ENCODE measurements around the gene UGT1A4.
A peak's percentile ranks its signal among the peaks of the same experiment; 100 is the strongest.

UGT1A4 gene

DNA sequence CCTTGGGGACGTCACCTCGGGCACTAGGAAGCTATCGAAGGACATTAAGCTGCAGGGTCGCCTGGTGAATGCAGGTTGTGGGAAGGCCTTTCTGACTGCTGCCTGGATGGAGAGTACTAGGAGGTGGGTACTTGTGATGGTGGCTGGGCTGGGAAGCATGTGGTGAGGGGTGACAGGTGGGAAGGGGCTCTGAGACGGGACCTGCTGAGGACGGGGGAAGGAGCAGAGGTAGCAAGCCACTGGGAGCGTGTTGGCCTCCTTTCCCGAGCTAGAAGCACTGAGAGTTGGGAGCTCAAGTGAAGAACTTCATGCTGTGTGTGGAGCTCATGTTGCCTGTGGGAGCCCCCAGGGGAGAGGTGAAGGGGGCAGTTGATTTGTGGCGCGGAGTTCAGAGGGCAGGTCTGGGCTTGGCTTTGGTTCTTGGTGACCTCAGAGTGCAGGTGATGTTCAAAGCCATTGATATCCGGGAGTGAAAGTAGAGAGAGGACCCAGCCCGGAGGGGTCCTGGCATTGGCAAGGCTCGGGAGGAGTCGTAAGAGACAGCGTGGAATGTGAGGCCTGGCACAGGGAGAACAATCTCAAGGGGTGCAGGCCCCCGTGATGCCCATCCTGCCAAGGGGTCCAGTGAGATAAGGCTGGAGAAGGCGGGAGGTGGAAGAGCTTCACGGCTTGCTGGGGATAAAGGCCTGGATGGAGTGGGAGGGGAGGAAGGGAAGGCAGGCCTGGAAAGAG lies 72.8 kb downstream of the UGT1A4 start:
- no peak for DNase-seq (ENCODE audit: low spot score)

DNA sequence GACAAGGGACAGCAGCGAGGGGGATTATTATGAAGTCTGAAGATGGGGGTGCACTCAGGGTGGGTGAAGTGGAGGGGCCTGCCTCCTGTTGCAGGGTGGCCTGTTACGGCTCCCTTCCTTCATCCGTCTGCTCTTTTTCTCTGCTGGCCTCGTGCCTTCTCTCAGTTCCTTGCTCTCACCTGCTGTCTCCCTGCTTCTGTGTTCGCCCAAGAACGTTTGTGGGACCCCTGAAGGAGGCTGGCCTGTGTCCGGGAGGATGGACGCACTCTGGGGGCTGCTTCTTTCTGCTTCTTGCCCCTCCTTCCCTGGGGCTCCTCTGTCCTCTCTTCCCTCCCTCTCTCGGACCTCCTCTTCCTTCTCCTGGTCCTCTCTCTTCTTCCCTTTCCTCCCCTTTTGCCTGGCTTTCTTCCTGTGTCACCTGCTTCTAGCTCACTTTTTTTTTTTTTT lies 73.4 kb downstream of the UGT1A4 start:
- no peak for DNase-seq (ENCODE audit: low spot score)

DNA sequence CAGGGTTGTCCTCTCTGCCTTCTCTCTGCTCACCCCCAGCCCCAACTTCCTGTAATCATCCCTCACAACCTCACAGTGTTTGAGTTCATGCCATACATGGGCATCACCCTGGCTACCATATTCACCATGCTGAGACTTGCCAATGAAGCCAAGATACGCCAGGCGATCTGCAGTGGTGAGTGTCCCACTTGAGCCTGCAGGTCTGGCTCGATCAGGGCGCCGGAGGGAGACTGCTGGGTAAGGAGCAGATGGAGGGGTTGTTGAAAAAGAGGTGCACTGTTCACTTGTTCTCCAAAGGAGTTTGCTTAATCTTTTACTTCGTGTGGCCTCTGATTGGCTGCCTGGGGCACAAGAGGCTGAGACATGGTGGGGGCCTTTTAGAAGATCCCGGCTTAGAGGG lies 74.2 kb downstream of the UGT1A4 start:
- DNase-seq (ENCODE audit: low spot score) = no peak

DNA sequence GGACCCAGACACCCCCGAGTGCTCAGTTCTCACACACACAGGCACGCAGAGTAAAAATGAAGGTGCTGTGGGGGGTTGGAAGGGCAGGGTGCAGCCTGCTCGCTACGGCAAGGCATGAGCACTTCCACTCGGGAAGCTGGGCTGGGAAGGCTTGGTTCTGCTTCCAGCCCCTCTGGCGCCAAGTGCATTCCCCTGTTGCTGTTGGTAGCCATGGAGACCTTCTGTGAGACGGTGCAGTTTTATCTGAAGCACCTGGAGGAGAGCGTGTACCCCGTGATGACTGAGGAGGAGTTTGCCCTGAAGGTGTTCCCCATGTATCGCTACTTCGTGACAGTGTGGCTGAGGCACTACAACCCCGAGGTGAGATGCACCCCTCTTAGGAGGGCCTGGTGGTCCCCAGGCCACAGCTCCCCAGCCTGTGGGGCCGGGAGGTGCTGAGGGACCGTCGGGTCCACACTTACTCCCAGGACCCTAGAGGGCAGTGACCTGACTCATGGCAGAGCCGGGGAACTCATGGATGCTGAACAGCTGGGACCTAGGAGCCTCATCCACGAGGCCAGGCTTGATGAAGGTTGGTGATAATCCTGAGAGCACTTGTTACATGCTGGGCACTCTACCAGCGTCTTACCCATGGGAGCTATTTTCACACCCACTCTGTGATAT lies 75.1 kb downstream of the UGT1A4 start:
- no peak for DNase-seq (ENCODE audit: low spot score)

DNA sequence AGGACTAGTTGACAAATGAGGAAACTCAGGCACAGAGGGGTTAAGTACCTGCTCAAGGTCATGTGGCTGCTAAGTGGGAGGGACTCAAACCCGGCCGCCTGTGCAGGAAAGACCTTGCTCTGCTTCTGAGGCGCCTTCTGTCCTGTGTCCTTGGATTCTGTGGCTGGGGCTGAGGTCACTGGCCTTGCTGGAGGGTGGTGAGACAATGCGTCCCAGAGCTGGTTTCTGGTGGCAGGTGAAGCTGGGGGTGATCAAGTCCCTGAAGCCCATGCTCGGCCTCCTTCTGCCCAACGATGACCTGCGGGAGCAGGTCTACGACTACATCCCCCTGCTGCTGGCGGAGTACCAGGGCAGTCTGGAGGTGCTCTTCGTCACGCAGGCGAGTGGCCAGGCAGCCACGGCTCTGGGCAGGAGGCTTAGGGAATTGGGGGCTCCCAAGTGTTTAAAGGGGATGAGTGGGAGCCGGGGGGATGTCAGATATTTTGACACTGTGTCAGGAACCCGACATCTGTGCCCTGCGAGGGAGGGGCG lies 75.7 kb downstream of the UGT1A4 start:
- no peak for DNase-seq (ENCODE audit: low spot score)

DNA sequence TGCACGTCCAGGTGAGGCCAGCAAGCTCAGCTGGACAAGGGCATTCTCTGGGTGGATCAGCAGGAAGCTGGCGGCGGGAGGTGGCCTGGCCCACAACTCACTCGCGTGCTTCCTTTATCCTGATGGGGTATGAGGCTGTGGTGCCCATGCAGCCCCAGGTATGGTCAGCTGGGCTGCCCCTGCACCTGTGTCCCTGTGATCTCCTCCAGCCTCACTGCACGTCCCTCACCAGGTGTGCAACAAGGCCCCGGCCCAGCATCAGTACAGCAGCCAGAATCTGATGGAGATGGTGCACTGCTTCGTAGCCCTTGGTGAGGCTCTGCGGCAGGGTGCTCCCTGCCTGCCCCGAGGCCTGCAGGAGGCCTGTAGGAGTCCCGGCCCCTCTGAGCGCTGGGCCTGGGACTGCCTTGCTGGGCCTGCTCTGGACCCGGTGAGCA lies 77.2 kb downstream of the UGT1A4 start:
- no peak for DNase-seq (ENCODE audit: low spot score)

DNA sequence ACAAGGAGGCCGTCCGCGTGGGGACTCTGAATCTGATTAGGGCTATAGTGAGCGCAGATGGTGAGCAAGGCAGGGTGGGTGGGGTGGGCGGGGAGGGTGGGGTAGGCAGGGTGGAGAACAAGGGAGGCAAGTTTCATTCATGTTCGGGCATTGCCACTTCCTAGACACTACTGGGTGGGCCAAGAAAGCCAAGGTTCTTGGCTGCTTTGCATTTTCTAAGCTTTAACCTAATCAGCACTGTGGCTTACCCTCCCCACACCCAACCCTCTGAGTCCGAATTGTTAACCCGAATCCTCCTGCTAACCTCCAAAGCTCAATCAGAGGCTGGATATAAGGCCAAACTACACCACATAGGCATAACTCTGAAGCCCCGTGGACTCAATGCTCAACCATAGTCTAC lies 77.7 kb downstream of the UGT1A4 start:
- DNase-seq (ENCODE audit: low spot score) = no peak

DNA sequence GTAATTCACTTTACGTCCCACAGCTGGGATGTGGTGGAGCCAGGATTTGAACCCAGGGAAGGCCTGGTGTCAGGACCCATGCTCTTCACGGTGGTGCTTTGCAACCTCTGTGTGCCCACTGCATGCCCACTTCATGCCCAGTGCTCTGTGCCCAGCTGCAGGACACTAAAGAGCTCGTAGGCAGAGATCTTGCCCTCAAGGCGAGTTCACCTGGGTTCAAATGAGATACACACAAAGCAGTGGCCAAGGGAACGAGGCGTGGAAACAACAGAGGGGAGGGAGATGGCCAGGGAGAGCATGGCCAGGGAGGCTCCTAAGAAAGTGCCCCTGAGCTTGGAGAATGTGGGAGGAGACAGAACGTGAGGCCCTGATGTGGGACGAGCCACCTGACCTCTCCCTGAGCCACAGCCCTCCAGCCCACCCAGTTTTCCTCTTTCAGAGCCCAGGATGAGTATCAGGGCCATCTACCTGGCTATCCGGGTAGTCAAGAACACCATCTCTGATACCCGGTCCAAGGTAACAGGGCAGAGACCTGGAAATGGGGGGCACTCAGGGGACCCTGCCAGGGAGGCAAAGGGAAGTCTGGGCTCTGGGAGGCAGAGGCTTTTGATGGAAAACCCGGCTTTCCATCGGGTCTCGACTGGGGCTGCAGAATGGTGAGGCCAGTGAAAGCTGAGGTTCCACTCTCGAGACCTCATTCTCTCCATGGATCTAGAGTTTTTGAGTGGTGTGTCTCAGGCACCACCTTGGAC lies 80.0 kb downstream of the UGT1A4 start:
- no peak for DNase-seq (ENCODE audit: low spot score)

DNA sequence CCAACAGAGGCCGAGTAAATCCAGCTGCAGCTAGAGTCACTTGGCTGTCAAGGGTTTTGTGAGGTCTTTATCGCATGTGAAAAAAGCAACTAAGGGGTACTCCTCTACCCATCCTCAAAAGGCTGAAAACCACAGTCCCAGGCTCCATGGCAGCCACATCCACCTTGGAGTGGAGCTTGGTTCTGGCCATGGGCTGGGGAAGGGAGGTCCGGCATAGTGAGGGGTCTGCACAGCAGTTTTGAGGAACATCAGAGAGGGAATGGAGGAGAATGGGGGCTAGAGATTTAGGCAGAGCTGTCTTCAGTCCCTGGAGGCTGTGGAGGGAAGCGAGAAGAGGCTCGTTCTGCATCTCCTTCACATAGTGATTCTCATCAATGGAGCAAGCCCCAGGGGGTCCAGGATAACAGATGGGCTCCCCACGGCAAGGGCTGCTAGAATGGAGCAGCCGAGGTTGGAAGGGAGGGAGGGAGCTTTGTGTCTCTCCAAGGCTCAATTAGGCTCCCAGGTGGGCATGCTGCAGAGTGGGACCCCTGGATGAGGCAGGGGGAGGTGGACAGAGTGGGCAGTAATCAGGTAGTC lies 80.6 kb downstream of the UGT1A4 start:
- DNase-seq (ENCODE audit: low spot score) = peak; percentile 4

DNA sequence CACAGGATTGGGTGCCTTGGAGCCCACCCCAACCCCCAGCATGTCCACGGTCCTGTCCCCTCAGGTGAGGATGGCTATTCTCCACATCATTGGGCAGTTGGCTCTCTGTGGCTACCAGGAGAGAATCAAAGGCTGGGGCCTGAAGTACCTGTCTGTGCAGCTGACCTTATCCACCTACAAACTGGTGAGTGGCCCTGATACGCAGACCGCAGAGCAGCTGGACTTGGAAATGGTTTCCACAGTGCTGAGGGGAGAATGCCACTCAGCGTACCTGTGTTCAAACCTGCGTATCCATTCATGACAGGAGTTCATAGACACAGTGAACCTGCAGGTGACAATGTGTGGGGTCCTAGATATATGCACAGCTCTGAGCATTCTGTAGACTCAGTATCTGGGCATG lies 81.2 kb downstream of the UGT1A4 start:
- no peak for DNase-seq (ENCODE audit: low spot score)

DNA sequence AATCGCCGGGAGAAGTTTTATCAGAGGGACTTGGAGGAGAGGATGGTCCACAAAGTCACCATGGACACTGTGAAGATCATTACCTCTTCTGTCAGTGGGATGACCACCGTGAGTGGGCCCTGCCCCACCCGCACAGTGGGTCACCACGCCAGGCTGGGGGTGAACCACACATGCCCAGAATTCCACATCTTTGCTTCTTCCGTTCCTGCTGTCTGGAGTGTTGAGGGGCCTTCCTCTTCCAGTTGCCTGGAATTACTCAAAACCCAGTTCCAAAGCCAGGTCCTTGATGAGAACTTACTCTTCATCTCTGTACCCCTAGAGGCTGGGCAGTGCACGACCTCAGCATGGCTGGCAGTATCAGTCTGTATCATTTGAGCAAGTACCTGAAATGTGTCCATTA lies 81.7 kb downstream of the UGT1A4 start:
- no peak for DNase-seq (ENCODE audit: low spot score)

DNA sequence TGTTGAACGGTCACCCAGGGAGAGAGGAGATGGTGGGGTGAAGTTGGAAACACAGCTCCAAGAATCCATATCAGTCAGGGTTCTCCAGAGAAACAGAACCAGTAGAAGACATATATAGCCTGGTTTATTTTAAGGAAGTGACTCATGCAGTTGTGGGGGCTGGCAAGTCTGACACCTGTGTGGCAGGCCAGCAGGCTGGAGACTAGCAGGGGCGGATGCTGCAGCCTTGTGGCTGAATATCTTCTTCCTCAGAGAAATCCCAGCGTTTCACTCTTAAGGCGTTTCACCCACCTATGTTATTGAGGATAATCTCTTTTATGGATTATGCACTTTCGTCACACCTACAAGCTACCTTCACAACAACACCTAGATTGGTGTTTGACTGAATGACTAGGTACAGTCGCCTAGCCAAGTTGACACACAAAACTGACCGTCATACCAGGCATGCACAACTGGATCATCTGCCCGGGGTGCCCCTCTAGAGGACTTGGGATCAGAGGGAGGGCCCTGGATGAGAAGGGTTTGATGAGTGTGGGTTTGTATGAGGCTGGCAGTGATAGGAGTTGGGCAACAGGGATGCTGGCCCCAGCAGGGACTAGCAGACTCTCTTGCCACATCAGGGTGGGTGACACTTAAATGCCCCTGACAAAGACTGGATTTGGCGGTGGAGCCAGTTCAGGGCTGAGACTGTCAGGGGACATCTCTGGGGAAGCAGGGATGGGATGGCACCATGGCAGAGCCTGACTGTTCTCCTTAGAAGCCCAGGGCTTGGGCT lies 83.0 kb downstream of the UGT1A4 start:
- DNase-seq (ENCODE audit: low spot score) = no peak

DNA sequence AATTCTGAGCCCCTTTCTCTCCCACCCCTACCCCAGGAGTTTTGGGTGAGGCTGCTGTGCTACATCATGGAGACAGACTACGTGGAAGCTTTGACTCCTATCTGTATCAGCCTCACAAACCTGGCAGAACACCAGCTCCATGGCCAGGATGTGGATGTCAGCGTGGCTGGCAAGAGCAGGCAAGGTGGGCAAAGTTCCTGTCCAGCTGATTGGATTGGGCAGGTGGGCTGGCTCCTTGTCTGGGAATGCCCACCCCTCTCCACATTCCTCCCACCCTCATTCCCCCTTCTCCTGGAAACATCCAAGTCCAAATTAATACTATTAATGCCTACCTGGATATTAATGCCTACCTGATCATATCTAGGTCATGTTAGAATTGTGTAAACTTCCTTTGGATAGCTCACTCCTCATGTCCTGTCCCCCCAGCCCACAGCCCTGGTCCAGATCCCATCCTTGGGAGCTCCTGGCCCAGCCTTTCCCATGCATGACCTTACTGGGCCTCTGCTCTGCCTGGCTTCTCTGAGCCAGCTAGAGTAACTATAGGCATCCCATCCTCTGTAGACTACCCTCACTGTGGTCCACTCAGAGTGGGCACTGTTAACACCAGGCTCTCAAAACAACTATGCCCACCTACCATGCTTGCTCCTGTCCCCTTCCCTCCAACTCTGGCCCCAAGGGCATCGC lies 83.7 kb downstream of the UGT1A4 start:
- DNase-seq (ENCODE audit: low spot score) = no peak

DNA sequence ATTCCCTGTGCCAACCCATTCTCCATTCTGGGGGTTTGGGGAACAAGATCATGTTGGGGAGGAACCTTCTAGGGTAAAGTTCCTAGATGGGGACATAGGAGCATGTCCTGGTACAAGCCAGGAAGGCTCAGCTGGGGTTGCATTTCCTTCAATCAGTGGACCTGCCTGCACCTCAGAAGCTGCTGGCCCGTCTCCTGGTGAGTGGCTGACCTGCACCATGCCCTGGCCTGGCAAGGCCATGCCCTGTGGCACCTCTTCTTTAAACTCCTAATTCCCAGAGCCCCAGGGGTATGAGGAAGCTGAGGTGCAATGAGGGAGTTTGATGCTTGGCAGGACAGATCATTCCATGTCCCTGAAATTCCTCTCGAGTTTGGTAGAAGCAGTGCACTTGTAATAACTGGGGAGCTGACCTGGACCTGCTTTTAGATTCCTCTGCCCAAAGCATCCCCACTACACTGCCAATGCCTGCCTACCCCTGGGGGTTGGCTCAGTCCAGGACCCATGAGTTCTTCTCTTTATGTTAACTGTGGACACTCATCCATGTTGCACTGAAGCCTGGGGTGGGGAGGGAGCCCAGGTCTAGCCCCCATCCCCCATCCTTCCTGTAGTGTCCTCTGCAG lies 84.9 kb downstream of the UGT1A4 start:
- DNase-seq (ENCODE audit: low spot score) = no peak

DNA sequence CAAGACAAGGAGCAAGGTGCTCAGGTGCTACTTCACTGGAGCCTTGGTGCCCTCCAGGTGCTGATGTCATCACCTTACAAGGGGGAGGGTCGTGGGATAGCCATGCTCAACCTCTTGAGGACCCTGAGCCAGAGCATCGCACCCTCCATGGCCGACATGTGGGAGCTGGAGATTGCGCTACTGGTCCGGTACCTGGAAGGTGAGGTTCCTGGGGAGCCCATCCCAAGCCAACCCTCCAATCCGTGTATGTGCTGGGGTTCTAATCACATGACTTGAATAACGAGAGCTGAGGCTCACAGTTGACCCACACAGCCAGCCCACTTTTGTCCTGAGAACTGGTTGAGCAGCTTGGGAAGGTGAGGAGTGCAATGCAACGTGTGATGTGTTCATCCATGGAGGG lies 85.5 kb downstream of the UGT1A4 start:
- no peak for DNase-seq (ENCODE audit: low spot score)

DNA sequence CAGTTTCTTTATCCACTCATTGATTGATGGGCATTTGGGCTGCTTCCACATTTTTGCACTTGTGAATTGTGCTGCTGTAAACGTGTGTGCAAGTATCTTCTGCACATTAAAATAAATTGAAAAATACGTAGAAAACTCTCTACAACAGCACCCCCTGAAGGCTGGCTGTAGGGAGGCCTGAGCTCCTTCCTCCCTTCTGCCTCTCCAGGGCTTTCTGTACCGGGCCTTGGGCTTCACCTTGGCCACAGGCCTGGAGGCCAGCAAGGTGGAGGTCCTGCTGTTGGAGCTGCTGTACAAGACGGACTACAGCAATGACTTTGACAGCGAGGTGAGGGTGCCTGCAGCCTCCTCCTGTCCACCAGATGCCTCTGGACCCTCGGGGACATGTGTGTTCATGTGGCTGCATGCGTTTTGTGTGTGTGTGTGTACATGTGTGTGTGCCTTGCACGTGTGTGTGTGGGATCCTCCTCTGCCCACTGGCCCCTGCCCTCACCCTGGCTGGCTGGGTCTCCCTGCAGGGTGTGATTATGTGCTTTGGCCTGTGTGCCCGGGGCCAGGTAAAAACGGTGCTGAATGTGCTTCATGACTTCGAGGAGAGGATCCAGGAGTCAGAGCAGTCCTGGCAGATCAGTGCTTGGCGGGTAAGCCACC lies 88.8 kb downstream of the UGT1A4 start:
- no peak for DNase-seq (ENCODE audit: low spot score)

DNA sequence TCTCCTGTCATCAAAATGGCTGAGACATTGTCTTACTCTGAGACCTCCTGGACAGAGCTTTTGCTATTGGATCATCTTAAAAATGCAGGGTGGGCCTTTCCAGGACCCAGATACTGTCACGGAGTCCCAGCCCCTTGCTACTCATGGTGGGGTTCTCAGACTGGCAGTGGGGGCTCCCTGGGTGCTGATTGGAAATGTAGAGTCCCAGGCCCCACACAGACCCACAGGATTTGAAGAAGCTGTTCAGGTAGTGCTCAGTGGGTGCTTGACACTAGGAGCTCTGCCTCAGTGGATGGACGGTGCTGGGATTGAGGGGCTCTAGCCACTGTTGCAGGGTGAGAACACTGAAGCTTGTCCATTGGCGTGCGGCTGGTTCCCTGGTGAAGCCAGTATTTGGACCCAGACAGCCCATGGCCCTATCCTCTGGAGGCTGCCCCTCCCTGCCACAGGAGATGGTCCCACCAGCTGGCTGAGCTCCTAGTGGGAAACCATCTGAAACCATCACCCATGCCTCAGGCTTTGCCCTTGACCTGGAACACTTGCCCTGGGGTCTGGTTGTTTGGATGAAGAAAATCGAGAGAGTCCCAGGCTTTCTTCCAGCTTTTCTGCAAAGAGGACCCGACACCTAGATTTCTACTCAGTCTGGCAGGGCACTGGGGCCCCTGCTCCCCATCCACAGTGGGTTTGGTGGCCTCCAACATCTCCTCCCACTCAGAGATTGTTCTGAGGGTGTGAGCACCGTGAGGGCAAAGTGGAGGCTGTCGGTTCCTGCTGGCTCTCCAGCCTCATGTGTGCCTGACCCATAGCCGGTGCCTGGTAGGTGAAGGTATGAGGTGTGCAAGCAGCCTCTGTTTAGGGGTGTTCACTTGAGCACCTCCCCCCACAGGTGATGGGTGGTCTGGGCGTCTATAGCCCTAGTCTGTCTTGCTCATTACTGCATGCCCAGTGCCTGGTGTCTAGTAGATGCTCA lies 89.7 kb downstream of the UGT1A4 start:
- DNase-seq (ENCODE audit: low spot score) = no peak

DNA sequence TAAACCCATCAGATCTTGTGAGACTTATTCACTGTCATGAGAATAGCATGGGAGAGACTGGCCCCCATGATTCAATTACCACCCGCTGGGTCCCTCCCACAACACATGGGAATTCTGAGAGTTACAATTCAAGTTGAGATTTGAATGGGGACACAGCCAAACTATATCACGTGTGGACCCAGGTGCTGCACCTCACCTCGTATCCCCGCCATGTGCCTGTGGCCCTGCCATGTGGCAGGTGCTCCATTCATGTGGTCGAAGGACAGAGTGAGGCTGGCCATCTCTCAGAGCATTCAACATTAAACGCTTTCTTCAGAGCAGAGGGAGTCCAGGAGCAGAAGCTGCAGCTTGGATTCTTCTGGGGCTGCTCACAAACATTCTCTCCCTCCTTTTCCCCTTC lies 91.8 kb downstream of the UGT1A4 start:
- DNase-seq (ENCODE audit: low spot score) = no peak

DNA sequence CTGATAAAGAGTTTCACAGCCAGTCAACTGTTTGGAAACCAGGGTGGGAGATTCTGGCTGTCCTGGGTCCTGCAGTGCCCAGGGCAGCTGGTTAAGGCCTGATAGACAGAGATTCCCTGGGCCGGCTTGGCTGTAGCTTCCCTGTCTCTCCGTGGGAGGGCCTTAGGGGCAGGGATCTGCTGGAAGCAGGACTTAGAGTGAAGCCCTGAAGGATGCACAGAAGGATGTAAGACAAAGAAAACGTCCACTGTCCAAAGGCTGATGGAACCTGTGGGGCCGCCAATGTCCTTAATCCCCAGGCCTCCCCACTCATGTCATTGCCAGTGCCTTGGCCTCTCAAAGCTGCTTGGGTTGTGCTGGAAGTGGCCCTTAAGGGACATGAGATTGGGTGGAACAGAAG lies 92.6 kb downstream of the UGT1A4 start:
- DNase-seq (ENCODE audit: low spot score) = no peak
